ENCODE results near the gene FGF12. TPM values are rescaled to one million over a fixed set of nuclear protein-coding genes. Genes with fewer than 3 reads are reported as not detected.

The FGF12 gene
- total and polyA plus RNA-seq, 11 donors, result 21.8 to 420 (median 265) TPM

- TF ChIP-seq, protein P1, sequence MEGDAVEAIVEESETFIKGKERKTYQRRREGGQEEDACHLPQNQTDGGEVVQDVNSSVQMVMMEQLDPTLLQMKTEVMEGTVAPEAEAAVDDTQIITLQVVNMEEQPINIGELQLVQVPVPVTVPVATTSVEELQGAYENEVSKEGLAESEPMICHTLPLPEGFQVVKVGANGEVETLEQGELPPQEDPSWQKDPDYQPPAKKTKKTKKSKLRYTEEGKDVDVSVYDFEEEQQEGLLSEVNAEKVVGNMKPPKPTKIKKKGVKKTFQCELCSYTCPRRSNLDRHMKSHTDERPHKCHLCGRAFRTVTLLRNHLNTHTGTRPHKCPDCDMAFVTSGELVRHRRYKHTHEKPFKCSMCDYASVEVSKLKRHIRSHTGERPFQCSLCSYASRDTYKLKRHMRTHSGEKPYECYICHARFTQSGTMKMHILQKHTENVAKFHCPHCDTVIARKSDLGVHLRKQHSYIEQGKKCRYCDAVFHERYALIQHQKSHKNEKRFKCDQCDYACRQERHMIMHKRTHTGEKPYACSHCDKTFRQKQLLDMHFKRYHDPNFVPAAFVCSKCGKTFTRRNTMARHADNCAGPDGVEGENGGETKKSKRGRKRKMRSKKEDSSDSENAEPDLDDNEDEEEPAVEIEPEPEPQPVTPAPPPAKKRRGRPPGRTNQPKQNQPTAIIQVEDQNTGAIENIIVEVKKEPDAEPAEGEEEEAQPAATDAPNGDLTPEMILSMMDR (IDR thresholded peaks at IDR 0.05), result no peak
- no peak for TF ChIP-seq POLR2A (IDR thresholded peaks at IDR 0.05)
- Histone ChIP-seq H3K36me3 (no peaks in the 10 kb centered on the region), H3K4me1 (peaks cover 0 to 23% (median 3%) of the 10 kb centered on the region in 12 donors), H3K9me3 (peaks cover 0 to 5% (median 0%) of the 10 kb centered on the region in 12 donors), H3K27me3 (no peaks in the 10 kb centered on the region), H3K27ac (peak overlapping the region in 3 of 12 donors; percentile 19 to 57 (median 23)), H3K4me3 (no peak overlapping the region)
- DNase-seq (no peak), ATAC-seq (no peak)
- intact Hi-C loops (cut with DNase I), result loop anchor here in 3 of 10 donors (5.0 to 10.0 kb wide), 3 partner anchors 61 to 149 kb away; partner anchors contain the start of gene FGF12 (in 1 of the 3)
- WGBS, 4 donors, result 60 to 87% (median 68%) methylated on average over 3 of the region's 3 CpGs
These were observed 151.3 kb downstream of the FGF12 start for GRCh38 chr3:192575879-192576506.

- 80 to 86% (median 85%) methylated on average over 2 of the region's 2 CpGs for WGBS, 4 donors
- no peak for TF ChIP-seq POLR2A (IDR thresholded peaks at IDR 0.05)
- TF ChIP-seq, protein P1 (IDR thresholded peaks at IDR 0.05), result no peak
- DNase-seq, result no peak
- H3K9me3 ChIP-seq, result peaks cover 0 to 5% (median 0%) of the 10 kb centered on the region in 12 donors
- no peaks in the 10 kb centered on the region for H3K27me3 ChIP-seq
- no peaks in the 10 kb centered on the region for H3K36me3 ChIP-seq
- peak overlapping the region in 6 of 12 donors; percentile 74 to 88 (median 82) for H3K27ac ChIP-seq
- H3K4me1 ChIP-seq, result peaks cover 0 to 29% (median 9%) of the 10 kb centered on the region in 12 donors
- no peak overlapping the region for H3K4me3 ChIP-seq
- intact Hi-C loops (cut with DNase I), result loop anchor here in 3 of 10 donors (5.0 to 10.0 kb wide), 3 partner anchors 64 to 154 kb away; partner anchors contain the start of gene FGF12 (in 3 of the 3)
- no peak for ATAC-seq
These were observed 154.1 kb downstream of the FGF12 start for GRCh38 chr3:192573240-192573639.

GRCh38 chr3:192570821-192571791, 156.2 kb downstream of the FGF12 start:
- ATAC-seq (peak; percentile 79 to 92 (median 90)), DNase-seq (peak; percentile 60 to 88 (median 85))
- no peak for TF ChIP-seq POLR2A (IDR thresholded peaks at IDR 0.05)
- TF ChIP-seq, protein P1 (IDR thresholded peaks at IDR 0.05), result no peak
- peak overlapping the region; percentile 70 to 88 (median 77) for H3K27ac ChIP-seq
- H3K27me3 ChIP-seq, result no peaks in the 10 kb centered on the region
- 16 to 29% (median 23%) methylated on average over 30 of the region's 30 CpGs for WGBS, 4 donors
- H3K36me3 ChIP-seq, result no peaks in the 10 kb centered on the region
- H3K4me1 ChIP-seq, result peaks cover 0 to 28% (median 9%) of the 10 kb centered on the region in 12 donors
- intact Hi-C loops (cut with DNase I), result loop anchor here in 4 of 10 donors (2.0 to 10.0 kb wide), 4 partner anchors 66 to 156 kb away; partner anchors contain the start of gene FGF12 (in 3 of the 4)
- peak overlapping the region in 10 of 12 donors; percentile 23 to 56 (median 44) for H3K4me3 ChIP-seq
- no peaks in the 10 kb centered on the region for H3K9me3 ChIP-seq
